Retina (tissue), 1 donor: ENCODE results near the gene PUM2.

ENCODE experiments used
- DNase-seq: peaks from one replicate; pipeline ENCODE4 v3.0.0-alpha.2; 2016

Gene PUM2

GRCh38 chr2:20229322-20230113 is 121.1 kb downstream of the PUM2 start:
- no peak for DNase-seq

DNA sequence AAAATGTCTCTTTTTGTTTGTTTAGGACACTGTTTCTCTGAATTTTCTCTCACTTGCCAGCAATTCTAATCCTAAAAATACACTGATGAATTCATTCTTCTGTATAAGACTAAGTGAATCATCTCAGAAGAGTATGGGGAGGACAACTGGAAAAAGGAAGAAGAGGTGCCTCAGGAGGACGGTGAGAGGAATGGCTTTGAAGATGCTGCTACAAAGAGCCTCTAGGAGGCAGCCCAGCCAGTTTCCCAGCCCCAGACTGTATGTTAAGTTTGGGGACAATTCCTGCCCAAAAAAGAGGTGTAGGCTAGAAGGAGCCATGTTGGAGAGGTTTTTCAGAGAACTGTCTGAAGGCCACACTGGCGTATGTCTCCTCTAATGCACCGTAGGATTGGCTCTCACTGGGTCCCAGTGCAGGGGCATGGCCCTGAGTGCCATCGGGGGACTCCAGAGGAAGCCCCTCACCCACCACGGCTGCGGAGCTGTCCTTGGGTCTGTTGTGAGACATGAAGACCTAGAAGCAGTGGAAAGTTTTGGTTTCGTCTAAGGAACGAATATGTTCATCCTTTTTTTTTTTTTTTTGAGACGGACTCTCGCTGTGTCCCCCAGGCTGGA is 122.6 kb downstream of the PUM2 start:
- no peak for DNase-seq

GRCh38 chr2:20226152-20226545 is 124.5 kb downstream of the PUM2 start:
- DNase-seq, result no peak

- DNase-seq, result peak; percentile 89
Observed at GRCh38 chr2:20225294-20226151, 125.1 kb downstream of the PUM2 start.

- peak; percentile 70 for DNase-seq
Observed at GRCh38 chr2:20224716-20225293, 125.8 kb downstream of the PUM2 start, which contains the start of gene SDC1. Gene SDC1, minus strand, starts transcription at chr2:20225130. Its CDS starts 263 bp downstream, at chr2:20224867.

DNA sequence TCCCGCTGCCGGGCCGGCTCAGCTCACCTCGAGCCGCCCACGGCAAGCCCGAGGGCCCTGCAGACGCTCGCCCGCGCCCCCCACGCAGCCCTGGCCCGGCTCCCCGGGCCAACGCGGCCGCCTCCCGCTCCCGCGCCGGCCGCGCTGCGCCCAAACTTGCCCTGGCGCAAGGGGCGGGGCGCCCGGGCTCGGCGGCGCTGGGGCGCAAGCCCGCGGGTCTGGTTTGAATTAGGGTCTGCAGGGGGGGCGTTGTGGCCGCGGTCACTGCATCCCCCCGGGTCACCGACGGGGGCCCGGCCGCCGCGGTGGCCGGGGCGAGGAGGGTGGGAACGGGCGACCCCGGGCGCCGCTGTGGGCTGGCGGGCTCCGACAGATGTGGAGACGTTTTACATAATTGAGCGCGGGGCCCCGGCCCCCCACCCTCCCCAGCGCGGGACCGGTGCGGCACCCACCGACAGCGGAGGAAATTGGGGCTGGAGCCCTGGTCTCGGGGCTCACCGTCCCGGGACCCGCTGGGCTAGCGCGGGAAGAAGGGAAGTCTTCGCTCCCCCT is 126.4 kb downstream of the PUM2 start:
- no peak for DNase-seq

DNA sequence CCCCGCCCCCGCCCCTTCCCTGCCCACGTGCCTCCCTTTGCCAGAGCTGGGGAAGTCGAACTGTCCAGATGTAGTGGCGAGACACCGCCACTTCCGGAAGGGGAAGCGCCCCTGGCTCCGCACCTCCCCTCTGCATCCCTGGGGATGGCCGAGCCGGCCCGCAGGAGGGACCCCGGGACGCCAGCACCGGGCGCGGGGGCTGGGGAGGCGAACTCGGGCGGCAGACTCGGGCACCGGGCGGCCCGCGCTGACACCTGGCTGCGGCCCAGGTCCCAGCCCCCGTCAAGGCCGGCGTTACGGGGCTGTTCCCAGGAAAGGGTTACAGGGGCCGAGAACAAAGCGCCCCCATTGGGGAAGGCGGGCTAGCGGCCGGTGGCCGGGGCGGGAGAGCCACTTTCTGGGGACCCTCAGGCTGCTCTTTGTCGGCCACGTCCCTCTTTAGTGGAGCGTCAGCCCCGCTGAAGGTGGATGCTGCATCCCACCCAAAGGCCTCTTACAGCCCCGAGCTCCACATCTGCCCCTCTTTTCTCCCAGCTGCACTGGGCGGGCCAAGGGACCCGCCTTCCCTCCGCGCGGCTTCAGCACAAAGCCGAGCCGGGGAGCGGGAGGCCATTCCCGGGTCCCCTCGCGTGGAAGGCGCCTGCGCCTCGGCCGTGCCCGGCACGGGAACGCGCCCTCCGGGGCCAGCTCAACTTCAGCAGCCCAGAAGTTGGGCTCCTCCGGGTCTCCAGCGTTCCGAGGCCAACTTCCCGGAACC is 127.1 kb downstream of the PUM2 start:
- peak; percentile 88 for DNase-seq

- DNase-seq, result no peak
Observed at GRCh38 chr2:20222769-20223406, 127.8 kb downstream of the PUM2 start.

DNA sequence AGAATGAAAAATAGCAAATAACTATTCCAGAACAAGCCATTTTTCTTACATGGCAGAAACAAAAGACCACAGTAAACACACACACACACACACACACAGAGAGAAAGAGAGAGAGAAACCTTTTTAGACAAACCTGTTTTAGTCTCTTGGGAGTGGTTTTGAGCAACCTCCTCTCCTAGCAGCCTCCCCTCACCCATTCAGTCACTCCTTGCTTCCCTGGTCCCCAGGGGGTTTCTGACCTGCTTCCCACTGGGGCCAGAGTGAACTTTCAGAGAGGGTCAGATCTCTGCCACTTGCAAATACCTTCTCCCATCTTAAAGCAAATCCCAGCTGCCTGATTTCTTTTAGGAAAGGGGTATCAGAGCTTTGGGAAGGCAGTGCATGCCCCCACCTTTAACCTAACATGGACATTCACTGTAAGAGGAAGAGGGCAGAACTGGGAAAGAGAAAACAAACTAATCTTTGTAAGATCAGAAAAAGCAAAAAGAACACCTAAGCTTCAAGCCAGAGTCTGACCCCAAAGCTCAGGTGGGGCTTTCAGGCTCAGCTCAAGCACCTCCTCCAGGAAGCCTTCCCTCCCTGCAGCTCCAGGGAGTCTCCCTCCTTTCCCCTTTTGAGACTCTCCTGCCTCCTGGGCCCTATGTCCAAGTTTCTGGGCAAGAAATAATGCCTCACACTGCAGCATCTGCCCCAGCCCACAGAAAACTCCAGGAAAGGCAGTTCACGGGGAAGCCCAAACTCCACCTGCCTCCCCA is 128.5 kb downstream of the PUM2 start:
- DNase-seq, result no peak

GRCh38 chr2:20221555-20221973 is 129.1 kb downstream of the PUM2 start:
- DNase-seq, result no peak

DNA sequence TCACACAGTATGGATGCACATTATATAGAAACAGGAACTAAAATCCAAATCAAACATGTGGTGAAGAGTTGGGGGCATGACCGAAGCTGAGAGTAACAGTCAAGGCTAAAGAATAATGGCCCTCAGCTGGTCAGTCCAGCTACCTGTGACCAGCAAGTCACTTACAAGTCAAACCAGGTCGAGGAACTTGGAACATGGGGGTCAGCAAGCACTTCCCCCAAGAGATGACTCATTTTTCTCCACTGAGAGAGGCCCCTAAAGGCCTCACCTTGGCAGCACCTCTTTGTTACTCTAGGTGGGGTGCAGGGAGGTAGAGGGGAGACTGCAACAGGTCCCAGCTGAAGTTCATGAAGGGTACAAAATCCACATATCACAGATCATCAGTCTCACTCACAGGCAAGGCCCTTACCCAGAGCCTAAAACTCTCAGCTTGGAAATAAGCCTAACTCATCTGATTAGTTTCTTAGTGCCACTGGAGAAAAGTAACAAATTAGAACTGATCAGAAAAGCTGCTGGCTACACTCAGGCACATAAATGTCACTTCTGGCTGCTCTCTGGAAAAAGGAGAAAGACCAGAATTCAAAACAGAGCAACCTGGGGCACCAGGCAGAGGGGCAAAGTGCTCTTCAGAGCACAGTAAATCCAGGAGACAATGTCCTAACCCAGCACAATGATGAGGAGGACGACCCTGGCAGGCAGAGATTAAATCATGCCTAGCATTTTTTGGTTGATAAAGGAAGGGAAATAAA is 129.7 kb downstream of the PUM2 start:
- DNase-seq, result no peak

GRCh38 chr2:20219763-20220380 is 130.8 kb downstream of the PUM2 start:
- DNase-seq, result no peak

DNA sequence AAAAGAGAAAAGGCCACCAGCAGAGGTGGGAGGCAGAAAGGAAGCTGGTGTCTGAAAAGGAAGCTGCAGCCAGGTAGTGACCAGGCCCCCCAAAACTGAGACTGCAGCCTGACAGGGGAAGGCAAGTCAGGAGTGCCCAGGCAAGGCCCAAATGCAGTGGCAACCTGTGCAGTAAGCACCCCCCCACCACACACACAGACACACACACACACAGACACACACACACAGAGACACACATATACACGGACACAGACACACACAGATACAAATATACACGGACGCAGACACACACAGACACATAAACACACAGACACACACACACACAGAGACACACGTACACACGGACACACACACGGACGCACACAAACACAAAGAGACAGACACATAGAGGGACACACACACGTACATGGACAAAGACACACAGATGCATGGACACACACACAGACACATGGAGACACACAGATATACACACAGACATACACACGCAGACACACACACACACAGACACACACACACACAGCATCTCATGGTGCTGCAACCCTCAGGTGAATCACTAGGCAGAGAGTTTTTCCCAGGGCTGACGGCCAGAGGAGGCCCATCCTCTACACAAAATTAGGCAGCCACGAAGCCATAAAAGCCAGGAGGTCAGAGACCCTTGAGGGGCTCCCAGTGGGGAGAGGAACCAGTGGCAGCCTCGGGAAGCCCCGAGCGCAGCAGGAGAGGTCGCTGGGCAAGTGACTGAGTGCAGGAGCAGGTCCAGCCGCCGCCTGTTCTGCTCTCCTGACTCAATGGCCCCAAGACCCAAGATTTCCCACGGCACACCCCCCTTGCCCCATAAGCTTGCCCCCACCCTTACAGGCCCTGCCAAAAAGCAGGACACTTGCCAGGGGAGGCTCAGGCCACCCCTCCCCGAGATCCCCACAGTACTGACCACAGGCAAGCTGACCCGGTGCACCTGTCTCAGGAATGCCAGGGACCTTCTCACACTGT is 132.0 kb downstream of the PUM2 start:
- DNase-seq, result no peak

GRCh38 chr2:20217041-20217970 is 133.3 kb downstream of the PUM2 start:
- DNase-seq, result no peak

DNA sequence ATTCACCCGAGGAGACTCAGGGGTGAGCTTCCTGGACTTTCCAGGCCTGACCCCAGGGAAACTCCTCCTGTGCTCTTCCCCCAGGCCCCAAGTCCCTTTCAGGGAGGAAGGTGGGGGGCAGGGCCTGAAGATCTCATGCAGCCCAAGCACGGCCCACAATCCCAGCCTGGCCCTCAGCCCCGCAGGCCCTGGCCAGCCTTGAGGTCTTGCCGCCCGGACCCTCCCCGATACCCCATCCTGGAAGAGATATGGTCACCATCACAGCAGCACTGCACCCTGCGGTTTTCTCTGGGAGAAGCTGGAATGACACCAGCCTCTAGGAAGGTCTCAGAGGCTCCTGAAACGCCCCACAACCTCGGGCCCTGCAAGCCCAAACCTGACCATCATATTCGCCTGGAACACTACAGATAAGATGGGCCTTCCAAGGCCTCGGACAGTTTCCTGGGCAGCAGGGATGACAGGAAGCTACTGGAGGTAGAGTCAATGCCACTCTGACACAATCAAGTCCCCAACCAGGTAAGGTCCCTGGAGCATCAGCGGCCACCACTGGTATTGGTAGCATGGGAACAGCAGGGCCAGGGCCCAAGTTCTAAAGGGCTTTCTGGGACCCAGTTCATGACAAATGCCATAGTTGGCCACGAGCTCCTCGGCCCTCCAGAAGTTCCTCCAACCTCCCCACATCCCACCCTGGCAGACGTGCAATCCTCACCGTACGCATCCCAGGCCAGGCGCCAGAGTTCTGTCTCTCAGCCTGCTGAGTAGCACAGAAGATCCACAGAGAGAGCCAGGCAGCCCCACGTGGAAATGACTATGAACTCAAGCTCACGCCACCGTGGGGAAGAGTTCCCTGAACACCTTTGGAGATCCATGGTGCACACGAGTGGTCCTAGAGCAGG is 134.3 kb downstream of the PUM2 start:
- DNase-seq, result no peak
